ENCODE data around the gene KATNAL1. TPM values are rescaled to one million over a fixed set of nuclear protein-coding genes. Genes with fewer than 3 reads are reported as not detected.
"Not testable (repeated sequence)": the region's sequence is repeated elsewhere in the genome, so short reads cannot be mapped to it uniquely, and the experiment has no call there.

Gene KATNAL1
- total RNA-seq, 1 donor from 2014 or later = 74.6 TPM

- Mint-ChIP-seq H3K4me3 (ENCODE audit: unreplicated experiment) (no peak overlapping the region), H3K27ac (ENCODE audit: unreplicated experiment) (no peak overlapping the region), H3K4me1 (ENCODE audit: low read depth, unreplicated experiment) (peaks cover 7% of the 10 kb centered on the region), H3K9me3 (ENCODE audit: unreplicated experiment) (peaks cover 2% of the 10 kb centered on the region), H3K36me3 (ENCODE audit: unreplicated experiment) (no peaks in the 10 kb centered on the region), H3K27me3 (ENCODE audit: unreplicated experiment) (peaks cover 2% of the 10 kb centered on the region)
- TF ChIP-seq CTCF (IDR thresholded peaks at IDR 0.05; ENCODE audit: partially characterized antibody, unreplicated experiment) = no peak
- DNase-seq = no peak
Measured at GRCh38 chr13:30290812-30291436, 16.4 kb downstream of the KATNAL1 start.

GRCh38 chr13:30289533-30289932 lies 17.8 kb downstream of the KATNAL1 start:
- Mint-ChIP-seq H3K4me1 (ENCODE audit: low read depth, unreplicated experiment) (peaks cover 7% of the 10 kb centered on the region), H3K27ac (ENCODE audit: unreplicated experiment) (no peak overlapping the region)

GRCh38 chr13:30286059-30286458 lies 21.3 kb downstream of the KATNAL1 start:
- not testable (repeated sequence) for H3K4me1 Mint-ChIP-seq (ENCODE audit: low read depth, unreplicated experiment); DNase-seq; H3K4me3 Mint-ChIP-seq (ENCODE audit: unreplicated experiment); H3K27me3 Mint-ChIP-seq (ENCODE audit: unreplicated experiment); H3K27ac Mint-ChIP-seq (ENCODE audit: unreplicated experiment); H3K9me3 Mint-ChIP-seq (ENCODE audit: unreplicated experiment); H3K36me3 Mint-ChIP-seq (ENCODE audit: unreplicated experiment)

More at GRCh38 chr13:30289533-30289932, 17.8 kb downstream of the KATNAL1 start:
- no peak for DNase-seq
- no peak overlapping the region for H3K4me3 Mint-ChIP-seq (ENCODE audit: unreplicated experiment)
- peaks cover 2% of the 10 kb centered on the region for H3K9me3 Mint-ChIP-seq (ENCODE audit: unreplicated experiment)
- peaks cover 2% of the 10 kb centered on the region for H3K27me3 Mint-ChIP-seq (ENCODE audit: unreplicated experiment)
- TF ChIP-seq CTCF (IDR thresholded peaks at IDR 0.05; ENCODE audit: partially characterized antibody, unreplicated experiment) = no peak
- no peaks in the 10 kb centered on the region for H3K36me3 Mint-ChIP-seq (ENCODE audit: unreplicated experiment)

- no peak overlapping the region for H3K4me3 Mint-ChIP-seq (ENCODE audit: unreplicated experiment)
- no peaks in the 10 kb centered on the region for H3K27me3 Mint-ChIP-seq (ENCODE audit: unreplicated experiment)
Measured at GRCh38 chr13:30276178-30276577, 31.2 kb downstream of the KATNAL1 start.

GRCh38 chr13:30274083-30274482 lies 33.3 kb downstream of the KATNAL1 start:
- Mint-ChIP-seq H3K4me1 (ENCODE audit: low read depth, unreplicated experiment) (peaks cover 5% of the 10 kb centered on the region), H3K27ac (ENCODE audit: unreplicated experiment) (no peak overlapping the region), H3K36me3 (ENCODE audit: unreplicated experiment) (peaks cover 23% of the 10 kb centered on the region), H3K9me3 (ENCODE audit: unreplicated experiment) (no peaks in the 10 kb centered on the region), H3K27me3 (ENCODE audit: unreplicated experiment) (no peaks in the 10 kb centered on the region), H3K4me3 (ENCODE audit: unreplicated experiment) (no peak overlapping the region)
- no peak for DNase-seq
- TF ChIP-seq CTCF (IDR thresholded peaks at IDR 0.05; ENCODE audit: partially characterized antibody, unreplicated experiment) = no peak

More at GRCh38 chr13:30276178-30276577, 31.2 kb downstream of the KATNAL1 start:
- no peak for DNase-seq
- peaks cover 19% of the 10 kb centered on the region for H3K36me3 Mint-ChIP-seq (ENCODE audit: unreplicated experiment)
- H3K27ac Mint-ChIP-seq (ENCODE audit: unreplicated experiment) = no peak overlapping the region
- TF ChIP-seq CTCF (IDR thresholded peaks at IDR 0.05; ENCODE audit: partially characterized antibody, unreplicated experiment) = no peak
- H3K4me1 Mint-ChIP-seq (ENCODE audit: low read depth, unreplicated experiment) = peaks cover 5% of the 10 kb centered on the region
- no peaks in the 10 kb centered on the region for H3K9me3 Mint-ChIP-seq (ENCODE audit: unreplicated experiment)

GRCh38 chr13:30270035-30270434 lies 37.3 kb downstream of the KATNAL1 start:
- H3K4me1 Mint-ChIP-seq (ENCODE audit: low read depth, unreplicated experiment); H3K9me3 Mint-ChIP-seq (ENCODE audit: unreplicated experiment); H3K4me3 Mint-ChIP-seq (ENCODE audit: unreplicated experiment); H3K27ac Mint-ChIP-seq (ENCODE audit: unreplicated experiment); H3K27me3 Mint-ChIP-seq (ENCODE audit: unreplicated experiment); DNase-seq: not testable (repeated sequence)
- H3K36me3 Mint-ChIP-seq (ENCODE audit: unreplicated experiment) = peaks cover 22% of the 10 kb centered on the region
